Hepatocyte (in vitro differentiated cells): ENCODE measurements around the gene EGFL7. TPM values are rescaled to one million over a fixed set of nuclear protein-coding genes. Genes with fewer than 3 reads are reported as not detected.

Experiments
- DNase-seq: peaks from one replicate; pipeline ENCODE4 v3.0.0-alpha.2; 2016; ENCODE audit warnings: low spot score
- H2AFZ ChIP-seq: fragments of 200-600 bp; sonication (generic); 2 replicates; pipeline ENCODE4 v1.6.0; 2016; ENCODE audit warnings: antibody characterized with exemption, mild to moderate bottlenecking
- H3K27ac ChIP-seq: fragments of 200-600 bp; sonication (generic); 2 replicates; pipeline ENCODE4 v1.5.1; 2016; ENCODE audit warnings: mild to moderate bottlenecking
- H3K27me3 ChIP-seq: fragments of 200-600 bp; sonication (generic); 2 replicates; pipeline ENCODE4 v1.6.1; 2016
- H3K36me3 ChIP-seq: fragments of 200-600 bp; sonication (generic); replicated peaks from 2 replicates; pipeline ENCODE4 v1.5.1; 2016; ENCODE audit warnings: low read depth; ENCODE audit not compliant: insufficient read depth
- H3K4me1 ChIP-seq: fragments of 200-600 bp; sonication (generic); 2 replicates; pipeline ENCODE4 v1.5.1; 2016; ENCODE audit warnings: mild to moderate bottlenecking, moderate library complexity; ENCODE audit not compliant: insufficient read depth
- H3K4me2 ChIP-seq: fragments of 200-600 bp; sonication (generic); 2 replicates; pipeline ENCODE4 v1.6.0; 2016
- H3K4me3 ChIP-seq: fragments of 200-600 bp; sonication (generic); 2 replicates; pipeline ENCODE4 v1.5.1; 2016; ENCODE audit warnings: mild to moderate bottlenecking
- H3K79me2 ChIP-seq: fragments of 200-600 bp; sonication (generic); 2 replicates; pipeline ENCODE4 v1.6.0; 2017; ENCODE audit warnings: mild to moderate bottlenecking
- H3K9me2 ChIP-seq: fragments of 200-600 bp; sonication (generic); replicated peaks from 2 replicates; pipeline ENCODE4 v1.6.0; 2017; ENCODE audit warnings: mild to moderate bottlenecking; ENCODE audit not compliant: insufficient read depth
- H3K9me3 ChIP-seq: fragments of 200-600 bp; sonication (generic); 2 replicates; pipeline ENCODE4 v1.5.1; 2016; ENCODE audit warnings: low read depth, mild to moderate bottlenecking
- H4K20me1 ChIP-seq: fragments of 200-600 bp; sonication (generic); 2 replicates; pipeline ENCODE4 v1.6.0; 2016; ENCODE audit warnings: mild to moderate bottlenecking; ENCODE audit not compliant: insufficient read depth, poor library complexity, severe bottlenecking
- EZH2 ChIP-seq: fragments of 200-600 bp; sonication (generic); IDR thresholded peaks from 2 replicates; pipeline ENCODE4 v1.6.1; 2016; ENCODE audit warnings: antibody characterized with exemption, mild to moderate bottlenecking, borderline replicate concordance
- EZH2phosphoT487 ChIP-seq: fragments of 200-600 bp; sonication (generic); IDR thresholded peaks from one replicate; pipeline ENCODE4 v1.6.1; 2018; ENCODE audit warnings: antibody characterized with exemption, mild to moderate bottlenecking, low read depth, moderate library complexity; ENCODE audit not compliant: unreplicated experiment, severe bottlenecking
- WGBS: methylation state at CpG from one replicate; pipeline ENCODE4 v1.1.6; 2016; ENCODE audit warnings: low lambda C conversion rate; ENCODE audit errors: missing lambda C conversion rate; 5-methylcytosine and 5-hydroxymethylcytosine counted together
- polyA plus RNA-seq: library from polyadenylated mRNA; unstranded; fragments of >200 nt; fragmentation: Nextera tagmentation; extraction: Ambion mirVana; gene quantifications from 2 replicates; pipeline ENCODE4 v1.2.1, GENCODE V29; 2016
- total RNA-seq: library from RNA; depleted of rRNA; stranded (reverse); fragments of >200 nt; gene quantifications from 2 replicates; pipeline ENCODE4 v1.2.3, GENCODE V29; 2014
- TF ChIP-seq, protein P1 (sequence below): fragments of 200-600 bp; sonication (generic); IDR thresholded peaks from 2 replicates; pipeline ENCODE4 v1.5.1; 2016; ENCODE audit warnings: antibody characterized with exemption, mild to moderate bottlenecking; ENCODE audit not compliant: poor library complexity

Gene EGFL7
- total and polyA plus RNA-seq, 2 experiments from 2014 or later: 50.0 to 82.5 TPM

DNA sequence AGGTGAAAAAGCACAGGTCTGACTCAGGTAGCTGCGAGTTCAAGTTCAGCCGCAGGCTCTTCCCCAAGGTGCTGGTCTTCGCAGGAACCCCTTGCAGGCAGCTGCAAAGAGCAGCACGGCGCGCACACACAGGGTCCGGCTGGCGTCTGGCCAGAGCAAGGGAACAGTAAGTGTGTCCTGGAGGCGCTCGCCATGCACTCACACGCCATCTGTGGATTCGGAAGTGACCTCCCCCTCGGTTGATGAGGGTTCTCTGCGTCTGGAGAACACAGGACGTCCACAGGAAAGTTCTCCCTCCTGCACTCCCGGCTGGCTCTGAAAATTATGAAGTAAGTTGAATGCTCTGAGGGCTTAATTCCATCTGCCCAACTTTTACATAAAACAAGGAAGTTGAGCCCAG is 14.0 kb upstream of the EGFL7 start:
- peaks cover 13% of the 10 kb centered on the region for H3K4me1 ChIP-seq
- no peaks in the 10 kb centered on the region for H3K27me3 ChIP-seq
- no peak overlapping the region for H3K4me2 ChIP-seq
- H3K79me2 ChIP-seq: no peaks in the 10 kb centered on the region
- no peak for DNase-seq
- no peaks in the 10 kb centered on the region for H3K9me2 ChIP-seq
- H4K20me1 ChIP-seq: no peaks in the 10 kb centered on the region
- no peaks in the 10 kb centered on the region for H3K36me3 ChIP-seq
- WGBS: 80% methylated on average over 16 of the region's 16 CpGs
- H3K9me3 ChIP-seq: no peaks in the 10 kb centered on the region
- no peak overlapping the region for H2AFZ ChIP-seq
- H3K27ac ChIP-seq: no peak overlapping the region
- TF ChIP-seq EZH2phosphoT487: no peak
- TF ChIP-seq EZH2: no peak
- H3K4me3 ChIP-seq: no peak overlapping the region

DNA sequence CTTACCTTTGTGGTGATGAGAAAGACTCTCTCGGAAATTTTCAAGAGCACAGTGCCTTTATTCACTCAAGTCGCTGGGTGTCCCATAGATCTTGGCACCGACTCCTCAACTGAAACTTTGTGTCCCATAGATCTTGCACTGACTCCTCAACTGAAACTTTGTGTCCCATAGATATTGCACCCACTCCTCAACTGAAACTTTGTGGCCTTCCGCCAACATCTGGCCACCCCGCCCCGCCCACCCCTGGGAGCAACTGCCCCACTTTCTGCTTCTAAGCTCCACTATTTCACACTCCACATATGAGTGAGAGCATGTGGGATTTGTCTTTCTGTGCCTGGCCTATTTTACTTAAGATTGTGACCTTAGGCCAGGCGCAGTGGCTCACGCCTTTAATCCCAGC is 12.7 kb upstream of the EGFL7 start:
- Histone ChIP-seq H3K27me3 (no peaks in the 10 kb centered on the region), H3K79me2 (no peaks in the 10 kb centered on the region)
- WGBS: 95% methylated on average over 8 of the region's 8 CpGs

DNA sequence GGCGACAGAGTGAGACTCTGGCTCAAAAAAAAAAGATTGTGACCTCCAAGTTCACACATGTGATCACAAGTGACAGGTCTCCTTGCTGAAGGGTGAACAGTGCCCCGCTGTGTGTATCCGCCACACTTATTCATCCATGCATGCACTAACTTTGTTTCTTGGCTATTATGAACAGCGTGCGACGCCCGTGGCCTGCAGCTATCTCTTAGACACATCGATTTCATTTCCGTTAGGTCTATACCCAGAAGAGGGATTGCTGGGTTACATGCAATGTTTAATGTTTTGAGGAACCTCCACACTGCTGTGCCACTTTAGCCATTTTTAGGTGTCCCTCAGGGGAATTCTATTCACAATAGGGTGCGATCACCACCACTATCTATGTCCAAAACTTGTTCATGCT is 12.1 kb upstream of the EGFL7 start:
- no peaks in the 10 kb centered on the region for H3K27me3 ChIP-seq

More for the DNA sequence above, 12.7 kb upstream of the EGFL7 start:
- Histone ChIP-seq H3K27ac (no peak overlapping the region), H3K4me2 (no peak overlapping the region), H3K36me3 (no peaks in the 10 kb centered on the region), H3K9me2 (no peaks in the 10 kb centered on the region), H3K9me3 (no peaks in the 10 kb centered on the region), H3K4me1 (peaks cover under 1% of the 10 kb centered on the region), H3K4me3 (no peak overlapping the region), H2AFZ (no peak overlapping the region), H4K20me1 (no peaks in the 10 kb centered on the region)
- TF ChIP-seq, protein P1, sequence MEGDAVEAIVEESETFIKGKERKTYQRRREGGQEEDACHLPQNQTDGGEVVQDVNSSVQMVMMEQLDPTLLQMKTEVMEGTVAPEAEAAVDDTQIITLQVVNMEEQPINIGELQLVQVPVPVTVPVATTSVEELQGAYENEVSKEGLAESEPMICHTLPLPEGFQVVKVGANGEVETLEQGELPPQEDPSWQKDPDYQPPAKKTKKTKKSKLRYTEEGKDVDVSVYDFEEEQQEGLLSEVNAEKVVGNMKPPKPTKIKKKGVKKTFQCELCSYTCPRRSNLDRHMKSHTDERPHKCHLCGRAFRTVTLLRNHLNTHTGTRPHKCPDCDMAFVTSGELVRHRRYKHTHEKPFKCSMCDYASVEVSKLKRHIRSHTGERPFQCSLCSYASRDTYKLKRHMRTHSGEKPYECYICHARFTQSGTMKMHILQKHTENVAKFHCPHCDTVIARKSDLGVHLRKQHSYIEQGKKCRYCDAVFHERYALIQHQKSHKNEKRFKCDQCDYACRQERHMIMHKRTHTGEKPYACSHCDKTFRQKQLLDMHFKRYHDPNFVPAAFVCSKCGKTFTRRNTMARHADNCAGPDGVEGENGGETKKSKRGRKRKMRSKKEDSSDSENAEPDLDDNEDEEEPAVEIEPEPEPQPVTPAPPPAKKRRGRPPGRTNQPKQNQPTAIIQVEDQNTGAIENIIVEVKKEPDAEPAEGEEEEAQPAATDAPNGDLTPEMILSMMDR: no peak
- TF ChIP-seq EZH2: no peak
- TF ChIP-seq EZH2phosphoT487: no peak
- no peak for DNase-seq

DNA sequence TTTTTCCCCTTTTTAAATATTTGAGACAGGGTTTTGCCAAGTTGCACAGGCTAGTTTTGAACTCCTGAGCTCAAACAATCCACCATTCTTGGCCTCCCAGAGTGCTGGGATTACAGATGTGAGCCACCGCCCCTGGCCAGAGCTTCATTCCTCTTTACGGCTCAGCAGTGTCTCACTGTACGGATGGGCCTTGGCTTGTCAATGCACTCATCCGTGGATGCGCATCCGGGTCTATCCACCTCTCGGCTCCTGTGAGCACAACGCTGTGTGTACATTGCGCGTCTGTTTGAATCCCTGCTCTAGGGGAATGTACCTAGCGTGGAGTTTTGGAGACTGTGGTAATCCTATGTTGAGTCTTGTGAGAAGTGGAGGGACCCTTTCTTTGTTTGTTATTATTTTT is 10.9 kb upstream of the EGFL7 start:
- no peak for DNase-seq
- H3K79me2 ChIP-seq: no peaks in the 10 kb centered on the region
- H3K4me3 ChIP-seq: no peak overlapping the region
- no peak overlapping the region for H3K4me2 ChIP-seq
- H3K9me2 ChIP-seq: no peaks in the 10 kb centered on the region
- TF ChIP-seq, protein P1: no peak
- TF ChIP-seq EZH2phosphoT487 (no peak), EZH2 (no peak)
- 95% methylated on average over 11 of the region's 11 CpGs for WGBS
- H2AFZ ChIP-seq: no peak overlapping the region
- H3K27me3 ChIP-seq: no peaks in the 10 kb centered on the region
- H3K27ac ChIP-seq: no peak overlapping the region
- no peaks in the 10 kb centered on the region for H3K4me1 ChIP-seq
- no peaks in the 10 kb centered on the region for H3K36me3 ChIP-seq
- H4K20me1 ChIP-seq: no peaks in the 10 kb centered on the region
- H3K9me3 ChIP-seq: no peaks in the 10 kb centered on the region

More for the DNA sequence above, 12.1 kb upstream of the EGFL7 start:
- Histone ChIP-seq H4K20me1 (no peaks in the 10 kb centered on the region), H3K4me3 (no peak overlapping the region), H2AFZ (no peak overlapping the region), H3K27ac (no peak overlapping the region), H3K36me3 (no peaks in the 10 kb centered on the region), H3K4me1 (no peaks in the 10 kb centered on the region), H3K79me2 (no peaks in the 10 kb centered on the region), H3K9me2 (no peaks in the 10 kb centered on the region), H3K9me3 (no peaks in the 10 kb centered on the region), H3K4me2 (no peak overlapping the region)
- WGBS: 94% methylated on average over 10 of the region's 10 CpGs
- DNase-seq: no peak
- no peak for TF ChIP-seq EZH2phosphoT487
- TF ChIP-seq, protein P1: no peak
- no peak for TF ChIP-seq EZH2
